GM18508 (cell line): ENCODE measurements around the gene RAB18.
"Not testable (repeated sequence)": the region's sequence is repeated elsewhere in the genome, so short reads cannot be mapped to it uniquely, and the experiment has no call there.

ENCODE experiments used
- ATAC-seq: cut with Tn5 transposase; IDR thresholded peaks from one replicate; pipeline ENCODE4 v1.9.1; 2021; ENCODE audit warnings: moderate number of reproducible peaks; ENCODE audit not compliant: insufficient read depth, unreplicated experiment

Gene RAB18

DNA sequence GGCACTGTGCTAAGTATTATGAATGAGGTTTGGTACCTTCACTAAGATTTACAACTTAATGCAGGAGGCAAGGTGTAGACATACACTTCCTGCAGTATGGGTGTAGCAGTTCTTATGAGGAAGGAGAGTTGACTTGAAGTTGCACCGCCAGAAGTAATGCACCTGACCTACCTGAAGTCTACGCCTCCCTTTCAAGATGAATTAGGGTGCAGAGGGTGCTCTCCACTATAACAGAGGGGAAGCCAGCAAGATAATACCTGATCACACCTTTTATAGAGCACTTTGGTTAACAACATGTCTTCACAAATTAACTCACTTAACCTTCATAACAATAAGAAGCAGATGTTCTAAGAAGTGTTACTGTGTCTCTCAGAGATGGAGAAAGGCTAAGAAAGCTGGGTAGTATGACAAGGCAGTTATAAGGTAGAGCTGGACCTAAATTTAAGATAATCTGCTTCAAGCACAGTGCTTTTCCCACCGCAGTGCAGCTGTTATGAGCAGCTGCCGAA lies 552 bp upstream of the RAB18 start:
- ATAC-seq = no peak

DNA sequence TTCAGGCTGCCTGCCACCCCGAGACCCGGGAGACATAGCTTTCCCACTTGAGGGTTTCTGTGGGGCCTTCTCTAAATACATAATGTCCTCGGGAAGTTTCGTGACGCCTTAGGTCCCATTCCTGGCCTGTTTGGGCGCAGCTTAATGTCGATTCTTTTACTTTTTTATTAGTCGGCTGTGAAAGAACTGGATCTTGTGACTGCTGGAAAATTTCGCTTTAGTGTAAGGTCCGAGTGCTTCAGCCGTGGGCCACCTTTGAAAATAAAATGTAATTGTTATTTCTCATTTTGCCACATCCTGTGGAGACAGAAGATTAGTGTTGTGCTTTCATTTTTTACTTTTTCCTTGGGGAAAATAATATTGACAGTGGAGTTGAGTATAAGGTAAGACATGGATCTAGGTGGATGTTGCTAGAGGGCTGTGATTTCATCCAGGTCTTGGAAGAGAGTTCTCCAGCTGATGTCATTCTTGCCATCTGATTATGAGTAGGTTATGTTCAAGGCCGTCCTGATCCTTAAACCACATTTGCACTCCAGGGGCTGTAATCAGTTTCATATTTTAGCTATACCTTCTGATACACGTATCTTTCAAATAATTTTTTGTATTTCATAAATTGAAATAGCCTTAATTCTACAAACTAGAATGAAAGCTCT lies 830 bp downstream of the RAB18 start:
- ATAC-seq = no peak

DNA sequence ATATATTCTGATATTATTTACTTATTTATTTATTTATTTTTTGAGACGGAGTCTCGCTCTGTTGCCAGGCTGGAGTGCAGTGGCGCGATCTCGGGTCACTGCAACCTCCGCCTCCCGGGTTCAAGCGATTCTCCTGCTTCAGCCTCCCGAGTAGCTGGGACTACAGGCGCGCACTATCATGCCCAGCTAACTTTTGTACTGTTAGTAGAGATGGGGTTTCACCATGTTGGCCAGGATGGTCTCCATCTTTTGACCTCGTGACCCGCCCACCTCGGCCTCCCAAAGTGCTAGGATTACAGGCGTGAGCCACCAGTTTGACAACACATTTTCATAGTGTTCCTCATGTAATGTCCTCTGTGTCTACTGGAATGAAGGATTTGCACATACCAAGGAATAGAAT lies 1.4 kb downstream of the RAB18 start:
- ATAC-seq = not testable (repeated sequence)

DNA sequence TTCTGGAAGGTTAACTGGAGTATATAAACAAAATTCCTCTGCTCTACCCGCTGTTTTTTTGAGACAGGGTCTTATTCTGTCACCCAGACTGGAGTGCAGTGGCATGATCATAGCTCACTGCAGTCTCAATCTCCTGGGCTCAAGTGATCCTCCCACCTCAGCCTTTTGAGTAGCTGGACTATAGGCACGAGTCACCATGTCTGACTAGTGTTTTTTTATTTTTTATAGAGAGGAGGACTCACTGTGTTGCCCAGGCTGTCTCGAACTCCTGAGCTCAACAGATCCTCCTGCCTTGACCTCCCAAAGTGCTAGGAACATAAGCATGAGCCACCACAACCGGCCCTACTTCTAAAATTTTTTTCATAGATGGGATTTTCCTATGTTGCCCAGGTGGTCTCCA lies 2.2 kb downstream of the RAB18 start:
- no peak for ATAC-seq

DNA sequence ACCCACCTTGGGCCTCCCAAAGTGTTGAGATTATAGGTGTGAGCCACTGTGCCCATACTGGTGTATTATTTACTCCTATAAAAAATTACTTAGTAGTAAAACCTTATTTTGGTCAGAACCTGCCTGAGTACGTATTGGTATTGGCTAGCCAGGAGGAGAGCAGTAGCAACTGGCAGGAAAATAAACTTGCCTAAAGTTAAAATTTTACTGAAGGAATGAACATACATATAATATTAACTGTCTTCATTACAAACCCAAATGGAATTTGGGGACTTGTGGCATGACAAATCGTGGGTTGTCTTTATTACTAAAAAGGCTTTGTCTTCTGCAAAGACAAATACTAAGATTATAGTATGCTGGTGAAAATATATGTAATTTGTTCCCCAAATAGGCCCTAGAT lies 8.4 kb downstream of the RAB18 start:
- ATAC-seq = no peak

DNA sequence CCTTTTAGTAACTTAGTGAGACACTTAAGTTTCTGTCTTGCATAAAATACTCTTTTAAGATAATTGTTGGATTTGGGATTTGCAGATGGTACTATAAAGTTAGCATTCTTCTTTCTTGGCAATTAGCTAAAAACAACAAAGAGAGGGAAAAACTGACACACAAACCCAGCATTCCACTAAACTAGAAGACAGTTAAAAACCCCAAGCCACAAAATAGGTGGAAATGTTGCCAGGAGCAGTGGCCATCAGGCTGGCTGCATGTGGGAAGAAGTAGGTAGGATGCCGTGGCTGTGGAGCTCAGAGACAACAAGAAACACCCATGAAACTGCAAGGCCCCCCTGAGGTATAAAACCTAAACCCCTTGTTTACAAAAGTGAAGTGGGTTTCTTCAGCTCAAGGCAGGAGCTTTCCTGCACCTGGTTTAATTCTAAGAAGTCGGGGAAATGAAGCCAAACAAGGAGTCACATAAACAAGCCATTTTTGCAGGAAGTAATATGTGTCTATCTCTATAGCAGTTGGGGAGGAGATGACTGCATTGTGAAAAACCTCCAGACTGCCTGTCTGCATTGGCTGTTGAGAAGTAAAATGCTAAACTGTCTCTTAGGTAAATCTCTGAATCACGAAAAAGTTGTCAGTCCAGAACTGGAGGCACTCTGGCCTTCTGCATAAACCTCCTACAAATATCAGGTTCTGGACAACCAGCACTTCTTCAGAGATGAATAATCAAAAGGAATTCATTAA lies 9.5 kb downstream of the RAB18 start:
- ATAC-seq = no peak

DNA sequence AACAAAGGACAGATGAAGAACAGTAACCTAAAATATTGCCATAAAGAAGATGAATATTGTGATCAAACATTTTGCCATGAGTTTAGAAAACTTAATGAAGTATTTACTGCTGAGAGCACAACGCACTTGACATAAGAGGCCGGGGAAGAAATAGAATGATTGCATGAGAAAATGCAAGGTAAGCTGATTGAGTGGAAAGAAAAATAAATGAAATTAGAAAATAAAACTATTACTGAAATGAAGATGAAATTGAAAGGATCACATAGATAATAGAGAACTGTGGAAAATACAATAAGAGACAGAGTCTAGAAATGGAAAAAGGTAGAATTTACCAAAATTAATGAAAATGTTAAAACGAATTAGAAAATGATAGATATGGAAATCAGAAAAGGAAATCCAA lies 10.1 kb downstream of the RAB18 start:
- no peak for ATAC-seq

DNA sequence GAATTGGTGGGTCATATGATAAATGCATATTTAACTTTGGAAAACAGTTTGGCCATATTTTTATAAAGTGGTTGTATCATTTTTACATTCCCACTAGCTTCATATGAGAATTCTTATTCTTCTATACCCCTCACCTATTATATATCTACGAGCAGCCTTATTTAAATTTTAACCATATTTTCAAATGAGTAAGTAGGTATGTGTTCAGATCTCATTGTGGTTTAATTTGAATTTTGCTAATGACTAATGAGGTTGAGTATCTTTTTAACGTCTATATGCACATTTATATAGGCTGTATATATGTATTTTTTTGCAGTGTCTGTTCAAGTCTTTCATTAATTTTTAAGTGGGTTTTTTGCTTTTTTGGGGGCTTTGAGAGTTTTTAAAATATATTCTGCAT lies 14.2 kb downstream of the RAB18 start:
- no peak for ATAC-seq

DNA sequence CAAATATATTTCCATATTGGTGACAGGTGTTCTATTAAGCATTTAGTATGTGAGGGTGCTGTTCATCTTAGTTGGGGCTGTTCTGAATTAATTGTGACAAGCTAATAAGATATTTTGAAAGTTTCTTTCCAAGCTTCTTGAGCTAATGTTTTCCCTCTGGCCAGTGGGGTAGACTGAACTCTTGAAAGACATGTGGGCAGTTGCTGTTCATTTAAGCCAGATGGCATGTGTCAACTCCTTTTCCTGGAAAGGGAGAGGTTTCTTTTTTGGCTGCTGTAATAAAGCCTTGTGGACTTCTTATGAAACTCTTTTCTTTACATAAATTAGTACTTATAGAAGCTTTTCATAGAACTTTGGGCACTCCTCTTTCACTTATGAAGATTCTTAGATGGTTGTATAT lies 21.7 kb downstream of the RAB18 start:
- no peak for ATAC-seq

DNA sequence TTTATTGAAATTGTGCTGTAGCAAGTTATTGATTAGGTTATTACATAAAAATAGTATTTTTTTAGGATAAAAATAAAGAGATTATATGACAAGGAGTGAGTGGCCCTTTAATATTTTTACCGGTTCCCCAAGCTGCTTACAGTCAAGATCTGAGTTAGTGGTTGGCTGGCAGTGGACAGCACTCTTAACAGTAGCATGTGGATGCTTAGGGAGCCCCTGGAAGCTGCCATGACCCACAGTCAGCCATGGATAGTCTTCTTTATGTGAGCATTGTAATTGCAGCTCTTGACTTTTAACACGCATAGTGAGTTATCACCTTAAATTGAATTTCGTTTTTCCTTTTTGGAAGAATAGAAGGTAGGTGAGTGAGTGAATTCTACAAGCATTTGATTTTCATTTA lies 22.1 kb downstream of the RAB18 start:
- no peak for ATAC-seq

DNA sequence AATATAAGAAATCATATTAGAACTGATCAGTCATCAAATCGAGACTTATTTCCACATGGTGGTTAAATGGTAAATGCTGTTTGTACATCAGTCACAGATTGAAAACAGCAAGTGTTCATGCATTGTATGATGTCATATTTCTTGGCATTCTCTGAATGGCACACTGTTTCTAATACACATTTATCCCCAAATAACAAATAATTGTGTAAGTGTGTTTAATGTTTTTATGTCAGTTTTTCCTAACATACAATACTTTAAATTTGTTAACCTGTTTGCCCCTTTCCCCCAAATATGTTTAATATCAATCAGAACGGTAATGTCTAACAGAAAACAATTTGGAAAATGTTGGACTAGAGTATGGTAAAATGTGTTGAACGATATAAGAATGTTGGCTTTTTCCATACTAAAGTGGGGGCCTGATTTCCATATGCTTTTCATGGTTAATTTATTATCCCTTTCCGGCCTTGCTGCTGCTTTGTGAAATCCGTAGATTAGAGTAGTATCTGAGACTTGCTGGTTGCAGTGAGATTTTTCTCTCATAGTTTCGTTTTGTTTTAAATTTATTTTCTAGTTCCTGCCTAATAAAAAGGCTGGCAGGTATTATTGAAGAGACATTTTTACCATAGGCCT lies 23.7 kb downstream of the RAB18 start:
- no peak for ATAC-seq

DNA sequence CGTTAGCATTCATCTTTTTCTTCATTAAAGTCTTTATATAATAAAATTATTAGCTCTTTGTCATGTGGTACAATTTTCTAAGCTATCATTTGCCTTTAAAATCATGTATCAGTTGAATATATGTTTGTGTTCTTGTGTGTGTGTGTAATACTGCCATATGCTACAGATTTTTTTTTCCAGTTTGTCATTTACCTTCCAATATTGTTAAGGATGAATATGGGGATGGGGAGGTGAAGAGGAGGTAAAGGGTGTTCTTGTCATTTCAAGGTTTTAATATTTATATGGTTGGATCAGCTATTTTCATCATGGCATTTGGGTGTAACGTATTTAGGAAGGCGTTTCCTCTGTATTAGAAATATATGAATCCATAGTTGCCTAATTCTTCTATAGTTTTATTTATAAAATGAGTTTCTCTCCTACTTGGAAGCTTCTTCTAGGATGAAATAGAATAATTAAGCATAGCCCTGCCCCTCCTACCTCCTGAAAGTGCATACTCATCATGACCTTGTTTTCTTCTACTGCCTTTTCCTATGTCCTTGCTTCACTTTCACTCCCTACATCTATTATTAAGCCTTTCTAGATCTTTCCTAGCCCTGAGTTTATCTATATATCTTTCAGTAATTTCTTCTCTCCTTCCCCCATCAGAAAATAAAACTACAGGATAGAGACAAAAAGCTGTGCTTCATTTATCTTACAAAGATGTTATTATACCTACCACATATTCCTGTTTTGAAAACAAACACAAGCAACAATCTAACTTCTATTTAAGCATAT lies 25.1 kb downstream of the RAB18 start:
- ATAC-seq = no peak

DNA sequence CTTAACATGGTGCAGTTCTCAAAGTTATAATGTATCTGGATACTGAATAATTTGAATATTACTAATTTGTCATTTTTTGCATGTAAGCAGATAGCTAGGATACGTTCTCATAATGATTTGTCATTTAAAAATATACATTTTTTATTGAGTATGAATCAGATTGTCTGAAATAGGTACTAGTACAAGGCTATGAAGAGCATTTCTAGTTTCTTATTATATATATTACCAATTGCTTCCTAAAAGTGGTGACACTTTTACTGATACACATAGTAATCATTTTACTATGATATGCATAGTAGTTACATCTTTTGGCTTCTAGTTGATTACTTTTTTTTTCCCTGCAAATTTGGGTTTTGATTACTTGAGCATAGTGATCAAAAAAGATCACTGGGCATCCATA lies 26.4 kb downstream of the RAB18 start:
- no peak for ATAC-seq

DNA sequence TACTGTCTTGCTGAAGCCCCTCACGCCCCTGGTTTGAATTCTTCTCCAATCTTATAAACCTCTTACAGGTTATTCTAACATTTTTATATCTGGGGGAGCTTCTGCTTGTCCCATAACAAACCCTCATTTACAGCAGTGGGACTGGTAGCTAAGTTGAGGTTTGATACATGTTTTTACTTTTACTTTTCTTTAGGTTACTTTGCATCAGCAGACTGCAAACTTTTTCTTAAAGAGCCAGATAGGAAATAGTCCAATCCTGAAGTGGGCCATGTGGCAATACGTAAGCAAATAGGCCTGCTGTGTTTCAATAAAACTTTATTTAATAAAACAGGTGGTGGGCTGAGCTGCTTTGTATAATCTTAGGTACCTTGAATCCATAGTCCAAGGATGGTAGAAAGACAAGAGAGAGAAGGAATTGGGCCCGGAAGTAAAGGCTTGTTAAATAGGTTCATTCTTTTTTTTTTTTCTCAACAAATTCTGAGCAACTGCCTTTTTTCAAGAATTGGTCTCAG lies 27.3 kb downstream of the RAB18 start:
- no peak for ATAC-seq

DNA sequence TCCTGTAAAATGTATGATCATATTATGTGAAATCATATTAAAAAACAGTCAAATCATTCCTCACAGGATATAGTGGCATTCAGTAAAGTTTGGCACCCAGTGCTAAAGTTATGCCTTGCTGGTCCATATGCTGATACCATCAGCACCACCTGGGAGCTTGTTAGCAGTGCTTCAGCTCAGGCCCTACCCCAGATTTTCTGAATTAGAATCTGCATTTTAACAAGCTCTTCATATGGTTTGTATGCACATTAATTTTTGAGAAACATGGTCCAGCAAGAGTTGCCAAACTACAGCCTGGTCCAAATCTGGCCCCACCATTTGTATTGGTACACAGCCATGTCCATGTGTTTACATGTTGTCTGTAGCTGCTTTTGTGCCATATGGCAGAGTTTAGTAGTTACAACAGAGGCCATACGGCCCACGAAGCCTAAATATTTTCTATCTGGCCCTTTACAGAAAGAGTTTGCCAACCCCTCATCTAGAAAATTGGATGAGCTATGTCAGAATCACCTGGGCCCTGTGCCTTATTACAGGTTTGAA lies 30.1 kb downstream of the RAB18 start:
- no peak for ATAC-seq

DNA sequence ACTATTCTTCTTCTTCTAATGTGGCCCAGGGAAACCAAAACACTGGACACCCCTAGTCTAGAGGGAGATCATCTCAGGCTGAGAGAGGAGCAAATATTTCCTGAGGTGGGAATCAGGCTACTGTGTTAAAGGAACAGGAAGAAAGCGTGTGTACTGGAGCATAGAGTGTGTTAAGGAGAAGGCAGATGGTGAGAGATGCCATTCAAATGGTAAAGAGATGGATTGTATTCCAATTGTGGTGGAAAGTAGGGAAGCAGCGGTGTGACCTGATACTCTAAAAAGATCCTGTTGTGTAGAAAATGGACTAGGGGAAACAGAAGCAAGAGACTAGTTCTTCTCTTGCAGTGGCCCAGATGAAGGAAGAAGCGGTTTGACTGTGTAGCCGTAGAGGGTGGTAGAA lies 31.2 kb downstream of the RAB18 start:
- no peak for ATAC-seq

DNA sequence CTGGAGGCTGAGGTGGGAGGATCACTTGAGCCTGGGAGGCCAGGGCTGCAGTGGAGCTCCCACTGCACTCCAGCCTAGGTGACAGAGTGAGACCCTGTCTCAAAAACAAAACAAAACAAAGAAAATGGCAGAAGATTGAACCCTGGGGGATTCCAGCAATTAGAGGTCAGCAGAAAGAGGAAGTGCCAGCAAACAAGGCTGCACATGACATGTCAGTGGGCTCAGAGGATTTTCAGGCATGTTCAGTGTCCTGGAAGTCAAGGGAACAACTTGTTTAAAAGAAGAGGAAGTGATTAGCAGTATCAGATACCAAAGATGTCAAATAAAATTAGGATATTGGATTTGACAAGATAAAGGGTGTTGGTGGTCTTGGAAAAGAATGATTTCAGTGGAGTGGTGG lies 32.3 kb downstream of the RAB18 start:
- ATAC-seq = no peak

DNA sequence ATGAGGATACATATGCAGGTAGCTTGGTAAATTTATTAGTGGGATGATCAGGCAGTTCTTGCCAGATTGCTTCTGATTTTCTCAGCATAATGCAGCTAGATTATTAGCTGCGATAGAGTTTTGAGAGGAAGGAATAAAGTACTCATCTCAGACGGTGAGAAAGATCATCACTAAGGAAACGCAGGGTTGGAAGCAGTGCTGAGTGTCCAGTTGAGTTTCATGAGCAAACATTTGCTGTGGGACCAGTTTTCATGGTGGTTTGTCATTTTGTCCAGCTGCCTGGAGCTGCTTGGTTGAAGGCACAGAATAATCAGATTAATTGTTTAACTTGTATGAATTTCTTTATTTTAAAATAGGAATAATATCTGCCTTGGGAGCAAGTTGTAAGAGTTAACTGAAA lies 33.1 kb downstream of the RAB18 start:
- ATAC-seq = no peak

DNA sequence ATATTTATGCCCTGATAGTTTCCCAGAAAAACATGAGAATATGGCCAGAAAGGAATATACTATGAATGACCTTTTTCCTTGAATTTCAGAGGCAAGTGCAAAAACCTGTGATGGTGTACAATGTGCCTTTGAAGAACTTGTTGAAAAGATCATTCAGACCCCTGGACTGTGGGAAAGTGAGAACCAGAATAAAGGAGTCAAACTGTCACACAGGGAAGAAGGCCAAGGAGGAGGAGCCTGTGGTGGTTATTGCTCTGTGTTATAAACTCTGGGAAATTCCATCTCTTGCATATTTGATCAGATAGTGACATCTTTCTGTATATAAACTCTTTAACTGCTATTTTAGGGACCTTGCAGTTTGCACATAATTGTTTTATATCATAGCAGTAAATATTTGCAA lies 33.7 kb downstream of the RAB18 start:
- ATAC-seq = no peak

DNA sequence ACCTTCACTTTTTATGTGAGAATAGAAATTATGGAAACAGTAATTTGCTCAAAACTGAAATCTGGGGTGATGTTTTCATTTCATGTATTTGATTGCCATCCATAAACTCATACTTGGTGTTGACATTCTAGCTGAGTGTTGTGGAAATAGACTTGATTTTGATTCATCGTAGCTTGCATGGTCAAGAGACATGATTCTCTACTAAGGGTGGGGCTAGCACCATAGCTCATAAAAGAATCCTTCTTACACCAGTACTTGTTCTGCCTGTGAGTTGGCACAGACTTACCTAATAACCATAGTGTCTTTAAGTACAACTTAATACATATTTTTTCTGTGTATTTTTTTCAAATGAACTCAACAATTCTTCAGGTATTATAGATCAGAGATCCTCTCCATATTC lies 36.6 kb downstream of the RAB18 start:
- no peak for ATAC-seq
